ENCODE measurements around the gene PTPRD. TPM values are rescaled to one million over a fixed set of nuclear protein-coding genes. Genes with fewer than 3 reads are reported as not detected.
"Not testable (repeated sequence)": the region's sequence is repeated elsewhere in the genome, so short reads cannot be mapped to it uniquely, and the experiment has no call there.

Gene PTPRD
- total RNA-seq, 2 experiments from 2014 or later: not detected

GRCh38 chr9:9142001-9142400 lies 1470.8 kb downstream of the PTPRD start:
- no peak overlapping the region for H3K27ac Mint-ChIP-seq
- no peaks in the 10 kb centered on the region for H3K4me1 Mint-ChIP-seq
- no peaks in the 10 kb centered on the region for H3K9me3 Mint-ChIP-seq
- no peak for DNase-seq
- H3K36me3 Mint-ChIP-seq (ENCODE audit: low read depth): no peaks in the 10 kb centered on the region
- H3K4me3 Mint-ChIP-seq: no peak overlapping the region
- no peaks in the 10 kb centered on the region for H3K27me3 Mint-ChIP-seq
- CTCF ChIA-PET: no interaction called here
- POLR2A ChIA-PET: no interaction called here

- ChIA-PET POLR2A (no interaction called here), CTCF (no interaction called here)
- Mint-ChIP-seq H3K36me3 (ENCODE audit: low read depth) (no peaks in the 10 kb centered on the region), H3K4me3 (no peak overlapping the region), H3K27me3 (no peaks in the 10 kb centered on the region), H3K27ac (no peak overlapping the region), H3K4me1 (no peaks in the 10 kb centered on the region), H3K9me3 (no peaks in the 10 kb centered on the region)
- no peak for DNase-seq
These were observed 1479.3 kb downstream of the PTPRD start for GRCh38 chr9:9133526-9133925.

- no peaks in the 10 kb centered on the region for H3K27me3 Mint-ChIP-seq
- CTCF ChIA-PET: no interaction called here
These were observed 1488.2 kb downstream of the PTPRD start for GRCh38 chr9:9124616-9125015.

GRCh38 chr9:9122230-9122875 lies 1490.4 kb downstream of the PTPRD start:
- H3K9me3 Mint-ChIP-seq: no peaks in the 10 kb centered on the region
- POLR2A ChIA-PET: no interaction called here
- H3K4me1 Mint-ChIP-seq: no peaks in the 10 kb centered on the region
- H3K36me3 Mint-ChIP-seq (ENCODE audit: low read depth): no peaks in the 10 kb centered on the region
- no peak overlapping the region for H3K27ac Mint-ChIP-seq
- H3K4me3 Mint-ChIP-seq: no peak overlapping the region
- CTCF ChIA-PET: no interaction called here
- H3K27me3 Mint-ChIP-seq: no peaks in the 10 kb centered on the region
- DNase-seq: no peak

More at GRCh38 chr9:9124616-9125015, 1488.2 kb downstream of the PTPRD start:
- no peaks in the 10 kb centered on the region for H3K4me1 Mint-ChIP-seq
- H3K27ac Mint-ChIP-seq: no peak overlapping the region
- POLR2A ChIA-PET: no interaction called here
- peaks cover 2% of the 10 kb centered on the region for H3K9me3 Mint-ChIP-seq
- no peak overlapping the region for H3K4me3 Mint-ChIP-seq
- DNase-seq: no peak
- H3K36me3 Mint-ChIP-seq (ENCODE audit: low read depth): no peaks in the 10 kb centered on the region

- ChIA-PET POLR2A (no interaction called here), CTCF (no interaction called here)
- H3K27ac Mint-ChIP-seq: no peak overlapping the region
- H3K36me3 Mint-ChIP-seq (ENCODE audit: low read depth): no peaks in the 10 kb centered on the region
- no peak for DNase-seq
- no peaks in the 10 kb centered on the region for H3K27me3 Mint-ChIP-seq
- no peaks in the 10 kb centered on the region for H3K9me3 Mint-ChIP-seq
- H3K4me1 Mint-ChIP-seq: no peaks in the 10 kb centered on the region
- no peak overlapping the region for H3K4me3 Mint-ChIP-seq
These were observed 1494.9 kb downstream of the PTPRD start for GRCh38 chr9:9117866-9118265.

GRCh38 chr9:9112001-9112720 lies 1500.6 kb downstream of the PTPRD start:
- DNase-seq: no peak
- H3K4me1 Mint-ChIP-seq: no peaks in the 10 kb centered on the region
- CTCF ChIA-PET: no interaction called here
- H3K4me3 Mint-ChIP-seq: no peak overlapping the region
- no peaks in the 10 kb centered on the region for H3K9me3 Mint-ChIP-seq
- no peaks in the 10 kb centered on the region for H3K36me3 Mint-ChIP-seq (ENCODE audit: low read depth)
- POLR2A ChIA-PET: no interaction called here
- H3K27me3 Mint-ChIP-seq: no peaks in the 10 kb centered on the region
- H3K27ac Mint-ChIP-seq: no peak overlapping the region

GRCh38 chr9:9108641-9109040 lies 1504.2 kb downstream of the PTPRD start:
- DNase-seq: no peak
- Mint-ChIP-seq H3K4me1 (no peaks in the 10 kb centered on the region), H3K27me3 (no peaks in the 10 kb centered on the region), H3K9me3 (no peaks in the 10 kb centered on the region), H3K4me3 (no peak overlapping the region), H3K27ac (no peak overlapping the region), H3K36me3 (ENCODE audit: low read depth) (no peaks in the 10 kb centered on the region)
- CTCF ChIA-PET: no interaction called here
- POLR2A ChIA-PET: no interaction called here

- Mint-ChIP-seq H3K4me1 (no peaks in the 10 kb centered on the region), H3K27me3 (no peaks in the 10 kb centered on the region), H3K4me3 (no peak overlapping the region), H3K27ac (no peak overlapping the region), H3K36me3 (ENCODE audit: low read depth) (no peaks in the 10 kb centered on the region), H3K9me3 (no peaks in the 10 kb centered on the region)
- CTCF ChIA-PET: no interaction called here
- no peak for DNase-seq
- POLR2A ChIA-PET: no interaction called here
These were observed 1510.5 kb downstream of the PTPRD start for GRCh38 chr9:9102295-9102694.

GRCh38 chr9:9100070-9100469 lies 1512.7 kb downstream of the PTPRD start:
- Mint-ChIP-seq H3K36me3 (ENCODE audit: low read depth) (no peaks in the 10 kb centered on the region), H3K4me1 (no peaks in the 10 kb centered on the region)

GRCh38 chr9:9099646-9100045 lies 1513.2 kb downstream of the PTPRD start:
- POLR2A ChIA-PET: no interaction called here
- Mint-ChIP-seq H3K27ac (no peak overlapping the region), H3K4me3 (no peak overlapping the region), H3K9me3 (peaks cover 4% of the 10 kb centered on the region), H3K27me3 (no peaks in the 10 kb centered on the region), H3K4me1 (no peaks in the 10 kb centered on the region), H3K36me3 (ENCODE audit: low read depth) (no peaks in the 10 kb centered on the region)
- CTCF ChIA-PET: no interaction called here
- DNase-seq: no peak

More at GRCh38 chr9:9100070-9100469, 1512.7 kb downstream of the PTPRD start:
- Mint-ChIP-seq H3K9me3 (peaks cover 4% of the 10 kb centered on the region), H3K4me3 (no peak overlapping the region), H3K27me3 (no peaks in the 10 kb centered on the region), H3K27ac (no peak overlapping the region)
- DNase-seq: no peak
- CTCF ChIA-PET: no interaction called here
- POLR2A ChIA-PET: no interaction called here

GRCh38 chr9:9097254-9097653 lies 1515.5 kb downstream of the PTPRD start:
- H3K27me3 Mint-ChIP-seq; H3K27ac Mint-ChIP-seq; CTCF ChIA-PET; H3K4me1 Mint-ChIP-seq; H3K4me3 Mint-ChIP-seq; POLR2A ChIA-PET; H3K36me3 Mint-ChIP-seq (ENCODE audit: low read depth); H3K9me3 Mint-ChIP-seq; DNase-seq: not testable (repeated sequence)

GRCh38 chr9:9091387-9091786 lies 1521.4 kb downstream of the PTPRD start:
- no peak for DNase-seq
- H3K27ac Mint-ChIP-seq: no peak overlapping the region
- POLR2A ChIA-PET: no interaction called here
- no peaks in the 10 kb centered on the region for H3K27me3 Mint-ChIP-seq
- peaks cover 7% of the 10 kb centered on the region for H3K9me3 Mint-ChIP-seq
- H3K4me1 Mint-ChIP-seq: no peaks in the 10 kb centered on the region
- H3K4me3 Mint-ChIP-seq: no peak overlapping the region
- no peaks in the 10 kb centered on the region for H3K36me3 Mint-ChIP-seq (ENCODE audit: low read depth)
- CTCF ChIA-PET: no interaction called here

- POLR2A ChIA-PET: no interaction called here
- Mint-ChIP-seq H3K27me3 (no peaks in the 10 kb centered on the region), H3K4me3 (no peak overlapping the region), H3K27ac (no peak overlapping the region), H3K36me3 (ENCODE audit: low read depth) (no peaks in the 10 kb centered on the region), H3K9me3 (peaks cover 25% of the 10 kb centered on the region), H3K4me1 (no peaks in the 10 kb centered on the region)
- CTCF ChIA-PET: no interaction called here
- no peak for DNase-seq
These were observed 1533.3 kb downstream of the PTPRD start for GRCh38 chr9:9079473-9079872.

GRCh38 chr9:9078301-9078700 lies 1534.5 kb downstream of the PTPRD start:
- ChIA-PET POLR2A (no interaction called here), CTCF (no interaction called here)
- Mint-ChIP-seq H3K4me3 (no peak overlapping the region), H3K9me3 (peaks cover 24% of the 10 kb centered on the region), H3K27me3 (no peaks in the 10 kb centered on the region), H3K27ac (no peak overlapping the region), H3K36me3 (ENCODE audit: low read depth) (no peaks in the 10 kb centered on the region), H3K4me1 (no peaks in the 10 kb centered on the region)
- no peak for DNase-seq

All from activated CD4-positive, alpha-beta memory T cell treated with anti-CD3 and anti-CD28 coated beads, Interleukin-2, amount 10 ng/mL, durations not matched to agents 7 days and 5 days (primary cell).